Prostate gland (tissue), 2 donors: ENCODE measurements around the gene SH2D1A.

Experiments
- CTCF ChIP-seq, 4 experiments: fragments of 200-600 bp in 2 of 4; fragments of 450-650 bp in 2 of 4; sonication (generic) in 2 of 4; IDR thresholded peaks; 1 replicate in 3 of 4; 2 replicates in 1 of 4; pipeline ENCODE4 v1.5.1; 2016 to 2019; ENCODE audit warnings: antibody characterized with exemption in 4 of 4, mild to moderate bottlenecking in 2 of 4, moderate library complexity in 2 of 4
- POLR2A ChIP-seq: fragments of 450-650 bp; IDR thresholded peaks from one replicate; pipeline ENCODE4 v1.6.1; 2016; ENCODE audit warnings: antibody characterized with exemption, mild to moderate bottlenecking
- POLR2AphosphoS5 ChIP-seq: sonication (generic); formaldehyde crosslinking; IDR thresholded peaks from one replicate; pipeline ENCODE4 v1.6.1; 2017; ENCODE audit warnings: antibody characterized with exemption

DNA sequence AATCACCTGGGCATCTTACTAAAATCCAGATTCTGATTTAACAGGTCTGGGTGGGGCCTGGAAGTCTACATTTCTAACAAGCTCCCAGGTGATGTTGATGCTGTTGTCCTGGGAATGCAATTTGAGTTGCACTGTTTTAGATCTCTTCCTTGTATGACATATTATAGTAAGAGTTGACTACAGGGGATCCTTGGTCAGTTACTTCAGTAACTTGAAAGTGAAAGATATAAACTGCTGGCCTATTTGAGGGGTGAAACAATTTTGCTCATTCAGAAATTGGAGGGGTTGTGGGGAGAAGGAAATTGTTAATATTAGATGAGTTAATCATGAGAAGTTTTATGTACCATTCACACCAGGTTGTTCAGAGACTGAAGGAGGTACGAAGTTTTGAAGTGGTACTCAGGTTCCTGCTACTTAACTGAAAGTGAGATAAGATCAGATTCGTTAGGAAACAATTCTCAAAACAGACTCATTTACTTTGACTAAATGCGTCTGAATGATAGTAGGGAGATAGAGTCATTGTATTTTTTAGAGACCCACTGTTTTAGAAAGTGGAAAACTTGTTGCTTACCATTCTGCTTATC, 12.5 kb downstream of the SH2D1A start:
- TF ChIP-seq CTCF (IDR thresholded peaks at IDR 0.05) (no peak), POLR2A (no peak), POLR2AphosphoS5 (no peak)
